HG03442 (cell line): Measurements from ENCODE around the gene IL3.
"Not testable (repeated sequence)": the region's sequence is repeated elsewhere in the genome, so short reads cannot be mapped to it uniquely, and the experiment has no call there.

Source experiments
- ATAC-seq: cut with Tn5 transposase; IDR thresholded peaks from one replicate; pipeline ENCODE4 v1.9.1; 2021; ENCODE audit warnings: mild to moderate bottlenecking, moderate library complexity; ENCODE audit not compliant: unreplicated experiment

The IL3 gene

DNA sequence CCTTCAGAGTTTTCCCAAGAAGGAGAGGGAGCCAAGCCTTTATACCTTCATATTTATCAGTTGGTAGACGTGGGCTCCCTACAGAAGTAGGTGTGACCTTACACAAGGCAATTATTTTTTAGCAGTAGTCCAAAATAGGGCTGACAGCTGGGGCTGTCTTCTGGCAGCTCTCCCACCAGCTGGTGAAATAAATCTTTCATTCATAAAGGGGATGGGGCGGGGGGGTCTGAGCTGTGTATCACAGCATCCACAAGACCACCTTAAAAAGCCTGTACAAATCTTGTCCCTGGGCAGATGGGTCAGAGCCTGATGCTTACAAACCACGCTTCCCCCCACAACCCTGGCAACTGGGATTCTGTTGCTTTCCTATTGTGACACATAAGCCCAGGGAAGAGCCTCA, 32.8 kb downstream of the IL3 start:
- ATAC-seq = no peak

DNA sequence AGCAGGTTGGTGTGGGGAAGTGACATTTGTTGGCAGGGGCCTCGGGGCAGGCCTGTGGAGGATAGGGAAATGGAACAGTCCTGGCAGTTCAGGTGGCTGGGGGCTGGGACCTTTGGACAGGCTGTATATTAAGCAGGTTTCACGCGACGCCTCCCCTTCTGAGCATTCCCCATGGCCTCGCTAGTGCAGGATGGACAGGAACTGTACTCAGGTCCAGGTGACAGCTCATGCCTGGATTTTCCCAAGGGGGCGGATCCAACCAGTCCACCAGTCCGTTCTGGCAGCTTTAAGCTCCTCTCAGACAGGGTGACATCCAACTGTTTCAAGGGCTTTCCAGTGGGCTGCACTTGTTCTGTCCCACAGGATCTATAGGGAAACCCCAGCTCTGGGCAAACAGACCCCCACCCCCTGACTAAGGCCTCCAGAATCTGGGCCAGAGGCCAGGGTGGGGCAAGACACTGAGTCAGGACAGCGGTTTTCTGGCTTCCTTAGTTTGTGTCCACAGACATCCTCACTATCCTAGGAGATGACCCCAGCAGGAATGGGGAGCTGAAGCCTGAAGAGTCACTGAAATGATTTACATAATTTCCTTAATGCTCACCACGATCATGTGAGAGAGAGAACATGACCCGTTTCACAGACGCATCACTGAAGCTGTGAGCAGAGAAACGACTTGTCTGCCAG, 34.1 kb downstream of the IL3 start:
- no peak for ATAC-seq

DNA sequence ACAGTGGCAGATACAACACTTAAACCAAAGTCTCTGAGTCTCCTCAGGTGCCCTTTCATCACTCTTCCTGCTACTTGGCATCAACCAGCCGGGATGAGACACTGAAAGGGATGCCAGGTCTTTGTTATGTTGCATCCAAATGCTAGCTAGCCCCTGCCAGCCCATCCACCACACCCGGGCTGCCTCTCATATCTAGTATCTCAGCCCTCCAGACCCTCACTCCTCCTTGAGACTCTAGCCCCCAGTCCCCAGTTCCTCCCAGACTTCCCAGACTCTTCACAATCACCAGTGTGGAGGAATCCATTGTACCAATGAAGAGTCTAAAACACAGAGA, 34.6 kb downstream of the IL3 start:
- ATAC-seq = no peak

DNA sequence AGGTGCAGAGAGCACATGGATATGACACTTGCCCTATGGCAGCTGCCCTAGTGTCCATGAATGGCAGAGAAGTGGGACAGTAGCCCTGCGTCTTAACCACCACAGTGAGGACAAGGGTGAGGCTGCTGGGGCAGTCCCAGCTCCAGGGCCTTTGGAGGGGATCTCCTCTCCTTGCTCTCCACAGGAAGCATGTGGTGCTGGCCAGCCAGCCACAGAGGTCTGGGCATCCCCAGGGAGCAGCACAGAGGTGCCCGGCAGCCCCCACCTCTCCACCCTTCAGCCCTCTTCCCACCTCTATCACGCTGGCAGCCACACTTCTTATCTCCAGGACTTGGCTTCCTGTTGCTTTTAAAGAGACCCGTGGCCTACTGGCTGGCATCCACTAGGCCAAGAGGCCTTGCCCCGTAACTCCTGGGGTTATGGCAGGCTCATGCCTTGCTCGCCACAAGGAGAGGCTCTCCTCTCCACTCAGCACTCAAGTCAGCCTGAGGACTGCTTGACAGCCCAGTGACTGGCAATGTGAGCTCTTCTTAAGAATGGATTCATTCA, 35.0 kb downstream of the IL3 start:
- ATAC-seq = no peak

DNA sequence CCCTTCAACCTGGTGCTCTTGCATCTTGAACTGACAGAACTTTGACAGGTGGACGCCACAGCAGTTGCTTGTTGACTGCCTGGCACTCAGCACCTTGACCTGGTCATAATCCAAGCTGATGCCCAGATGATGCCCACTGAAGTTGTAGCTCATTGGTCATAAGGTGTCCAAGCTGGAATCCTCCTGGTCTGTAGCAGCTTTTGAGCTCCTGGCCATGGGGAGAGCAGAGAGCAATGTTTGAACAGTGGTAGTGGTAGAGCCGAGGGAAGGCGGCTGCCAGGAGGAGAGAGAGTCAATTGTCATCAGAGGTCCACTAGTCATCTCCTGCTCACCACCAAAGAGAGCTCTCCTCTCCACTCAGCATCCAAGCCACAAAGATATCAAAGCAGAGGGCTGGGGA, 36.4 kb downstream of the IL3 start:
- no peak for ATAC-seq

DNA sequence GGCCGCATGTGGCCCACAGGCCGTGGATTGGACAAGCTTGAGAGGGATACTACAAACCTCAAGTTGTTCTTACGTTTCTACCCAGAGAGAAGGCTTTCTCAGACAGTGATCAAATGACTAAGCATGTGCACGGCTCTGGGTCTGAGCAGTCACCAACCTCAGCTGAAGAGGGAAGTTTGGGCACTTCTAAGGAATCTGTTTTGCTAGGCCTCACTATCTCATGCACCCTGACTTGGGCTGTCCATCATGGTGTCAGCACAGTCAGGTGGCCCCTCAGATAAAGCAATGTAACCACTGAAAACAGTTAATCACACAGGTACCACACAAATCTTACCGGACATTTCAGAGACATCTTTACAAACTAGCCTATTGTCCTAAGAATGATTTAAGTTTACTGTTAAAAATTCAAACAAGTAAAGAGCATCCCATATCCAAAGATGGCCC, 37.7 kb downstream of the IL3 start:
- peak; percentile 41 for ATAC-seq

DNA sequence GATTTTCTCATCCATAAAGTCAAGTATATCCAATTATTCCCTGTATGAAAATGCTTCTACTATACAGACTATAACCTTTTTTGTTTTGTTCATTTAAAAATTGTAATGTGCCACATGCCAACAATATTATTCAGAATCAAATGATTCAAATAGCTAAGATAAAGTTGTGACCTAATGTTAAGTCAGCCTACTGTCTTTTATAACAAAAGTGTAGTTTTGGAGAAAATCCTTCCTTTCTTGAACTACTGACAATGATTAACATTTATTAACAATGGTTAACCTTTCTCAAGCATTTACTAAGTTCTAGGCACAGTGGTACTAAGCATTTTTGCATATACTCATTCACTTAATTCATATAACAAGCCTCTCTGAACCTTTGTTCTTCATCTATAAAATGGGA, 38.2 kb downstream of the IL3 start:
- no peak for ATAC-seq

DNA sequence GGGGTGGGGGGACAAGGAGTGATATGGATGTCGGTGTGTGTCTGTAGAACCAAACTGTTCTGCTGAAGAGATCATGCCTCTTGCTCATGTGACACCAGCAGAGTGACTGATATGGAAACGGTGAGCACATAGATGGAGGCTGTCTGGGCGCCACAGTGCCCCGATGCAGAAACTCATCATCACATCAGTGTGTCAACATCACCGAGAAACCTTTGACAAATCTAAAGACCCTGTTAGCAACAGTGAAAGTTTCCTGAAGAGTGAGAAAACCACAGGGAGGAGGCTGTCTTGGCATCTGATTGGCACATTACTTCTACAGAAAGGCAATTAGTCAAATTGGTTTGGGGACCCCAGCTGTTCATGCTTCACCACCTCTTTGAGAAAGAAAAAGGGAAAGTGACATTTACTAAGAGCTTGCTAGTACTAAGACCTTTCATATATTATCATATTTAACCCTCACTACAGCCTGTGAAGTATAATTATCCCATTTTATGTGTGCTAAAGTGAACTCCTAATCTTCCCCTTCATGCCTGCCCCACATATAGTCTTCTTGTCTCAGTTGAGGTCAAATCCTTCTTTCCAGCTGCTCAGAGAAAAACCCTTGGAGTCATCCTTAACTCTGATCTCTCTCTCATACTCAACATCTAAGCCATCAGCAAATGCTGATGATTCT, 38.8 kb downstream of the IL3 start:
- peak; percentile 41 for ATAC-seq

DNA sequence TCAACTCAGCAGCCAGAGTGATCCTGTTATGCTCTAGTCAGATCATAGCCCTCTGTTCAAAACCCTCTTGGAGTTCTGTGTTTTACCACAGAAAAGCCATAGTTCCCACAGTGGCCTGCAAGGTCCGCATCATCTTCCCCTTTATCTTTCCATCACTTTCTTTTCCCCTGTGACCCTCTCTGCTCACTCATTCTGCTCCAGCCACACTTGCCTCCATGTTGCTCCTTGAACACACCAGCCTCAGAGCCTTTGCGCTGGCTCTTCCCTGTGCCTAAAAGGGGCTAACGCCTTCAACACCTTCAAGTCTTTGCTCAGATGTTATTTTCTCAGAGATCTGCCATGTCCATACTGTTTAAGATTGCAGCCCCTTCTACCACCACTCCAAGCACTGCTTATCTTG, 39.5 kb downstream of the IL3 start:
- no peak for ATAC-seq

DNA sequence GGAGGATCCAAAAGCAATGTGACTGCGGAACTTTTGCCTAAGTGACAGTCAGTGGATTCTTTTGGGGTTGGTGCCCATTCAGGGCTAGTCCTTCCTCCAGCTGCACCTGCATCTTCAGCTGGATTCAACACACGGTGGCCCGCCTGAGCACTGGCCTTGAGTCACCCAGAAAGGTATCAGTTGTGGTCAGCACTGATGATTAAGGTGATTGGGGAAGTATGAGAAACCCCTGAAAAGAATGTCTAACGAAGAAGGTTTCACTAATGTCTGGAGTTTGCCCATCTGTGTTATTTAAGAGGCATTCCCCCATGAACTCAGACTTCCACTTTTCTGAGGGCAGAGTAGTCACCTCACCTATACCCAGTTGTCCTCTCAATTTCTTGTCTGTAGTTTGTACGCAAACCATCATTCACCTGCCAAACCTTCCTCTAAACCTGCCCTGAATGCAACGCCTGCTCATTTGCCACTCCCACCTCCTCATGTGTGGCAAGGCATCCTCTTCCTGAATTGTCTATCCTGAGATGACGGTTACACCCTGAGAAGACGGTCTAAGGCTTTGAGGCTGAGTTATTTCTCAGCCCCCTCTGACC, 40.3 kb downstream of the IL3 start:
- no peak for ATAC-seq

DNA sequence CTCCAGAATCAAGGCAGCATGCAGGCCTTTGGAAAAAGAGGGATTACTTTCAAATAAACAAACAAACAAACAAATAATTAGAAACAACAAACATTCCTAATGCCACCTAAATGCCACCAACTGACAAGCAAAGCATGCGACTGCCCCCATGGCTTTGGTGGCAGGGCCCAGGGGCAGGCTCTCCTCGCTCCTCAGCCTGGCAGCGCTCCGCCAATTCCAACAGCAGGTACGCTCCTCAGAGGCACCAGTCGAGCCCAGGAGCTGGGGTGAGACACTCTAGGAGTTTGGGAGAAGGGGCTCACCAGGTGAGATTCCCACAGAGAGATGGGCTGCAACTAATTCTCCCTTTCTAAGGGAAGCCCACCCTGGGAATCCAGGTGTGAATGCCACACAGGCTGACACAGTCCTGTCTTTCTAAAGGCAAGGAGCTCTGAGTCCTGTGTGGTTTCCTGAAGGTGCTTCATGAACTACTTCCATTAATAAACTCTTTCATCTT, 41.0 kb downstream of the IL3 start:
- no peak for ATAC-seq

DNA sequence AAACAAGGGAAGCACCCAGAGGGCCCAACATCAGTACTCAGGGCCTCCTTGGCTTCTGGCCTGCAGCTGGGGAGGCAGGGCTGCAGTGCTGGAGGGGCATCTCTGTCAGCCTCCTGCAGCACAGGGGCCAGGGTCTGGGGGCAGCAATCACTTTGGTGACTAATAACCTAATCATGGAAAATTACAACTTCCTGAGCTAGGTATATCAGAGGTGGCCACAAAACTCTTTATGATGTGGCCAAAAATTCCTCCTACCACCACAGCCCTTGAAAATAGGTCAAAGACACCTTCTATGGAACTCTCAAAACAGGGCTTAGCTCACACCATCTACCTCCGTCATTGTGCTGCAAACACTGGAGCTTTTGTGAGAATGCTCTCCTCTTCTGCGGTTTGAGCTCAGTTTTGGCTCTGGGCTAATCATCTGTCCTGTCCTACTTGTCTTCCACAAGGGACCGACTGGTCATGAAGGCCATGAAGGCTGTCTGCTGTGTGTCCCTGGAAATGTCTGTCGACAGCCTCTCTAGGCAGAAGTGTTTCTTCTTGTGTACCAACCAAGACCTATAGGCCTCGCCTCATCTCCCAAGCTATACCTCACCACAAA, 41.7 kb downstream of the IL3 start:
- ATAC-seq = no peak

DNA sequence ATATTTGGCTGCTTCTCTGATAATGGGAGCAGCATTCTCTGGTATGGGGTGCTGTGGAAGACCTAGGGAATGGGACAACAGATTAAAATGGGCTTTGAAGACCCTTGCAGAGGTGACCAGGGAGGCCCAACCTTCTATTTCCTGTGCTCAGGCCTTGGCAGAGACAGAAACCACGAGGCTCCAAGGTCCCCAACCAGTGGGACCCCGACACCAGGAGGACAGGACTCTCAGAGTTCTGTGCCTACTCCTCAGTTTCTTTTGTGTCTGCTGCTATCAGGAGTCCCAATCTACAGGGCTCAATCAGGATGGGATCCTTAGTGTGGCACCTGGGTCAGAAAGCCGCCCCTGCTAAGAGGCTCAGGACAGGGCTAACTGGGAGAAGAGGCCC, 42.5 kb downstream of the IL3 start:
- no peak for ATAC-seq

DNA sequence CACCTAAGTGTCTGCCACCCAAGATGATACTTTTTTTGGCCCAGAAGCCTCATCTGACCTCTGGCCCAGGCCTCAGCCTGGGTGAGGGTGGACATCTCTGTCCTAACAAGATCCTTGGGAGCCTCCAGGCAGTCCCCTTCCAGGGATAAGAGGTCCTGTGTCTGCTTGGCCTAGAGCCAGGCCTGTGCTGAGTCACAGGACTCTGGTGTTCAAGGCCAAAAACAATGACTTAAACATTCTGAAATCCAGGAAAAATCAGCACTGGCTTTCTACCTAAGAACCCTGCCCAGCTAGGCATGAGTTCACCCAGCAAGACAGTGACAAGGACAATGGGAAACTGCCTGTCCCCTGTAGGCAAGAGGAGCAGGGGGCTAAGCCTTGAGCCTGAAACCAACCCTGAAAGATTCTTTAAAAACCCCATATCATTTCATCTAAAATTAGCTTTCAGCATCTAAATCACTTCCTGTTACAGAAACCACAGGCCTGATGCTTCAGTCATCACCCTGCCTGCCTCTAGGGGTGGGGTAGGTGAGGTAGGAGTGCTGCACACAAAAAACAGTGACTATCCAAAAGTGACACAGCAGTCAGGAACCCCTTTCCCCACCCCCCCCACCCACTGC, 43.0 kb downstream of the IL3 start:
- peak; percentile 64 for ATAC-seq

DNA sequence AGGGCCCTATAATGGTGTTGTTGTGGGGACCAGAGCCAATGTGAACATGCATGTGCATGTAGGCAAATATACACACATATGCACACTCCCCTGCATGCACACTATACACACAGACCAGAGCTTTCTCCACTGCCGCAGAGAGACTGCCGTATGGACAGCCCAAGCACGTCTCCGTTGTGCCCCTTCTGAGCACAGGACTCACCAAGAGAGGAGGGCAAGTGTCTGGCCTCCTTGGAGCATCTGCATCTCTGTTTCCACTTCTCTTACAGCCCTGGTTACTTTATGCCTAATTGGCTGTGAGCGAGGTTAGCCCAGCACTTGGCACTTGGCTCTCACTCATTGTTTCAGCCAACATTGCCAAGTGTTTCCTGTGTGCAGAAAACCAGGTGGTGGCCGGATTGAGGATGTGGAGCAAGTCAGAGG, 43.5 kb downstream of the IL3 start:
- ATAC-seq = peak; percentile 10

DNA sequence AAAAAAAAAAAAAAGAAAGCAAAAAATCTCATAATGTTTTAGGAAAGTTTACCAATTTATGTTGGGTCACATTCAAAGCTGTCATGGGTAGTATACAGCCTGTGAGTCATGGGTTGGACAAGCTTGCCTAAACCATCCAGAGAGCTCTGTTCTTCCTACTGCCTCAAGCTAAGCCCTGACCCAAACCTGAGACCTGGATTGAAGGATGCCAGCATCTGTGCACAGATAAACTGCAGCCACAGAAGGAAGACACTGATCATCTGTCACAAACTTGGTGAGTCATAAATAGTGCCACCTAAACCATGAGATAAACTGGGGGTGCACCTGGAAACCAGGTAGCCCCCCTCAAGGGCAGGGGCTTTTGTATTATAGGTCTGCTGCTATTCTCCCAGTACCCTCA, 44.1 kb downstream of the IL3 start:
- no peak for ATAC-seq

DNA sequence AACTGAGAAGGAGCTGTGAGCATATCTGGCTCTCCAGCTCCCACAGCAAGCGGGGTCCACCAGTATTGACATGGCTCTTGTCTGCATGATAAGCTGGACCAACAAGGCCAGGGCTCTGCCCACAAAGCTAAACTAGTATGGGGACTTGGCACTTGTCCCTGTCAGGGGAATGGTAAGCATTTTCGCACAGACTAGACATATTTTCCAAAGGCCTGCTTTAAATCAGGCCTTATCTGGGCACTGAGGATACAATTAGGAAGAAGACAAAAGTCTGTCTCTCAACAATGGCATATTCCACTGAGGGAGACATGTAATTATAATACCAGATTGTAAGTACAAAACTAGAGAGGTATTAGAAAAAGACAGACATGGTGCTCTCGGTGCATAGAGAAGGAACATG, 45.2 kb downstream of the IL3 start:
- ATAC-seq = no peak

DNA sequence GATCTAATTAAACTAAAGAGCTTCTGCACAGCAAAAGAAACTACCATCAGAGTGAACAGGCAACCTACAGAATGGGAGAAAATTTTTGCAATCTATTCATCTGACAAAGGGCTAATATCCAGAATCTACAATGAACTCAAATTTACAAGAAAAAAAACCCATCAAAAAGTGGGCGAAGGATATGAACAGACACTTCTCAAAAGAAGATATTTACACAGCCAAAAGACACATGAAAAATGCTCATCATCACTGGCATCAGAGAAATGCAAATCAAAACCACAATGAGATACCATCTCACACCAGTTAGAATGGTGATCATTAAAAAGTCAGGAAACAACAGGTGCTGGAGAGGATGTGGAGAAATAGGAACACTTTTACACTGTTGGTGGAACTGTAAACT, 48.0 kb downstream of the IL3 start:
- not testable (repeated sequence) for ATAC-seq

DNA sequence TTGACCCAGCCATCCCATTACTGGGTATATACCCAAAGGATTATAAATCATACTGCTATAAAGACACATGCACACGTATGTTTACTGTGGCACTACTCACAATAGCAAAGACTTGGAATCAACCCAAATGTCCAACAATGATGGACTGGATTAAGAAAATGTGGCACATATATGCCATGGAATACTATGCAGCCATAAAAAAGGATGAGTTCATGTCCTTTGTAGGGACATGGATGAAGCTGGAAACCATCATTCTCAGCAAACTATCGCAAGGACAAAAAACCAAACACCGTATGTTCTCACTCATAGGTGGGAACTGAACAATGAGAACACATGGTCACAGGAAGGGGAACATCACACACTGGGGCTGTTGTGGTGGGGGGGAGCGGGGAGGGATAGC, 48.5 kb downstream of the IL3 start:
- not testable (repeated sequence) for ATAC-seq

DNA sequence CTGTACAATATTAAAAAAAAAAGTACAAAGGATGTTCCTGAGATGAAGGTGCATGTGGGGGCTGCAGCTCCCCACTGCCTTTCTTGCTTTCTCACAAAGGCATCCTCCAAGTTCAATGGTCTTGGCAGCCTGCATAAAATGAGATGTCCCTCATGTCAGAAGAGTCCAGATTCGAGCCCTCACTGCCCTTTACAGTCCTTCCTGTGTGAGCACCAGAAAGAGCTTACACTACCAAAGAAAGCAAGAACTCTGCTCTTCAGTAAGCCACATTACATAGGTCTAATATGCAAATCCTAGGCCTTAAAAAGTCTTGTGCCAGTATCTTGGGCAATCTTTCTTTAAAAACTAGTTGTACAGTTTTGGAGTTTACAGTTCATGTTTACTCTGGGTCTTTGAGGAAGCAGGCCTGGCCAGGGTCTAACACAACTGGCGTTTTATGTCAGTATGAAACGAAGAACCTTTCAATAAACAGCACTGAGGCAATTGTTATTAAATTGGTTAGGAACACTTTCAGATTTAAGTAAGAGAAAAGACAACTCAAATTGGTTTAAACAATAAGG, 49.1 kb downstream of the IL3 start:
- no peak for ATAC-seq

DNA sequence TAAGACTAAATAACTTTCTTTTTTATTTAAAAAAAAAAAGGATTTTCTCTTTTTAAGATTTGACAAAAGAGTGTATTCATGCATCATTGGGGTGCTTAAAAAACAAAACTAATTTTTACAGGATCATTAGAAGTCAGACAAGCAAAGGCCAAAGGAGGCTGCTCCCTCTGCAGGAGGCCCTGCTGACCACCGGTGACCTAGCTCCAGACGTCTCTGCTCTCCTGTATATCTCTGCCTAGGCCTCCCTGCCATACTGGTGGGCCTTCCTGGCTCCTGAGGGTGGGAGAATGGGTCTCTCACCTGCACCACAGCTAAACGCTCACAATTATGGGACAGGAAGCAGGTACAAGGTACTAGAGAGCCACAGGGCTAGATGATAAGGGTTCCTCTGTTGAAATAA, 49.7 kb downstream of the IL3 start:
- ATAC-seq = no peak
